H1 (cell line): ENCODE data around the gene OPALIN. TPM values are rescaled to one million over a fixed set of nuclear protein-coding genes. Genes with fewer than 3 reads are reported as not detected.

ENCODE experiments used
- CTCF ChIA-PET: fragments of 300-600 bp; sonication (Branson Sonifier 250); formaldehyde crosslinking; loops from one replicate; lab custom pipeline; 2021; ENCODE audit not compliant: partially characterized antibody; lab: Charles Lee
- POLR2A ChIA-PET: fragments of 300-600 bp; sonication (Branson Sonifier 250); formaldehyde crosslinking; loops from one replicate; lab custom pipeline; 2021; ENCODE audit warnings: inconsistent platforms; ENCODE audit not compliant: partially characterized antibody; lab: Charles Lee
- DNase-seq, 2 experiments: peaks; one replicate each; pipeline versions ENCODE4 v3.0.0 to v3.0.0-alpha.2; 2010 to 2022; ENCODE audit warnings: low spot score in 2 of 2, low read depth in 1 of 2, mixed read lengths in 1 of 2
- FAIRE-seq: peaks from 2 replicates; lab custom pipeline; 2011; peaks lifted over from hg19 to GRCh38; lab: Jason Lieb, UNC
- H2AFZ ChIP-seq: 2 replicates; pipeline ENCODE4 v1.8.1; 2012; ENCODE audit warnings: low read length, inconsistent platforms
- H2AK5ac ChIP-seq: 2 replicates; pipeline ENCODE4 v1.6.1; 2013; ENCODE audit warnings: low read depth, low read length
- H2BK120ac ChIP-seq: replicated peaks from 2 replicates; pipeline ENCODE3; 2013; ENCODE audit warnings: low read depth, low read length, inconsistent platforms
- H2BK12ac ChIP-seq: 2 replicates; pipeline ENCODE4 v1.6.1; 2013; ENCODE audit warnings: low read depth, low read length
- H2BK15ac ChIP-seq: 2 replicates; pipeline ENCODE4 v1.6.1; 2013; ENCODE audit warnings: low read length
- H2BK20ac ChIP-seq: 2 replicates; pipeline ENCODE4 v1.6.1; 2013; ENCODE audit warnings: low read length
- H2BK5ac ChIP-seq: 2 replicates; pipeline ENCODE4 v1.6.1; 2013; ENCODE audit warnings: low read depth, low read length
- H3K14ac ChIP-seq: 2 replicates; pipeline ENCODE4 v1.6.1; 2013; ENCODE audit warnings: inconsistent platforms; ENCODE audit not compliant: insufficient read length
- H3K18ac ChIP-seq: 2 replicates; pipeline ENCODE4 v1.6.1; 2013; ENCODE audit warnings: low read length; ENCODE audit errors: extremely low read depth
- H3K23ac ChIP-seq: 2 replicates; pipeline ENCODE4 v1.6.1; 2013; ENCODE audit warnings: inconsistent platforms; ENCODE audit not compliant: insufficient read length
- H3K23me2 ChIP-seq: 2 replicates; pipeline ENCODE4 v1.6.1; 2013; ENCODE audit warnings: low read depth, low read length
- H3K27ac ChIP-seq: 2 replicates; pipeline ENCODE4 v1.6.1; 2011; ENCODE audit warnings: low read depth, low read length, inconsistent platforms
- H3K27me3 ChIP-seq, 4 experiments: replicated peaks in 1 of 4; 1 replicate in 1 of 4; 2 replicates in 3 of 4; pipeline versions ENCODE4 v1.6.1 to v1.8.1; 2011 to 2013; ENCODE audit warnings: low read length in 3 of 4, mild to moderate bottlenecking in 3 of 4, inconsistent platforms in 2 of 4, mixed read lengths in 2 of 4, moderate library complexity in 1 of 4; ENCODE audit not compliant: control insufficient read depth in 3 of 4, insufficient read depth in 3 of 4; ENCODE audit errors: extremely low read depth in 1 of 4
- H3K36me3 ChIP-seq, 4 experiments: 2 replicates each; pipeline versions ENCODE4 v1.6.1 to v1.8.1; 2011 to 2013; ENCODE audit warnings: mild to moderate bottlenecking in 4 of 4, low read length in 3 of 4, moderate library complexity in 2 of 4, control low read depth in 1 of 4, inconsistent platforms in 1 of 4; ENCODE audit not compliant: insufficient read depth in 4 of 4, control insufficient read depth in 2 of 4
- H3K4ac ChIP-seq: replicated peaks from 2 replicates; pipeline ENCODE3; 2013; ENCODE audit warnings: low read length, low read depth, mixed read lengths, inconsistent platforms; ENCODE audit not compliant: insufficient read length
- H3K4me1 ChIP-seq, 4 experiments: replicated peaks in 1 of 4; 1 replicate in 1 of 4; 2 replicates in 3 of 4; pipeline versions ENCODE4 v1.6.1 to v1.8.1; 2011 to 2013; ENCODE audit warnings: low read length in 3 of 4, inconsistent platforms in 2 of 4, mixed read lengths in 1 of 4; ENCODE audit not compliant: insufficient read depth in 4 of 4, control insufficient read depth in 3 of 4
- H3K4me2 ChIP-seq, 2 experiments: 2 replicates each; pipeline versions ENCODE4 v1.6.1 to v1.8.1; 2011 to 2013; ENCODE audit warnings: low read depth in 2 of 2, low read length in 2 of 2, control low read depth in 1 of 2, inconsistent platforms in 1 of 2, mild to moderate bottlenecking in 1 of 2; ENCODE audit not compliant: insufficient read depth in 1 of 2
- H3K4me3 ChIP-seq, 4 experiments: fragments of 200-600, 300-600 bp in 1 of 4; sonication (generic), shearing (Covaris generic), sonication (Bioruptor Twin) in 1 of 4; 2 replicates each; pipeline versions ENCODE4 v1.5.1 to v1.8.1; 2011 to 2016; ENCODE audit warnings: low read length in 4 of 4, low read depth in 3 of 4, control low read depth in 2 of 4, inconsistent platforms in 2 of 4, mild to moderate bottlenecking in 2 of 4, mixed read lengths in 1 of 4, moderate library complexity in 1 of 4; ENCODE audit not compliant: insufficient read depth in 2 of 4; ENCODE audit errors: extremely low read depth in 1 of 4
- H3K56ac ChIP-seq: replicated peaks from 2 replicates; pipeline ENCODE3; 2013; ENCODE audit warnings: low read depth, mild to moderate bottlenecking, mixed read lengths, low read length, inconsistent platforms; ENCODE audit not compliant: insufficient read length
- H3K79me1 ChIP-seq: 2 replicates; pipeline ENCODE4 v1.6.1; 2013; ENCODE audit warnings: low read depth, low read length, control low read depth
- H3K79me2 ChIP-seq, 2 experiments: 2 replicates each; pipeline versions ENCODE4 v1.6.1 to v1.8.1; 2012 to 2013; ENCODE audit warnings: low read length in 2 of 2, mild to moderate bottlenecking in 2 of 2, inconsistent platforms in 1 of 2; ENCODE audit not compliant: insufficient read depth in 2 of 2, control insufficient read depth in 1 of 2
- H3K9ac ChIP-seq, 4 experiments: replicated peaks in 1 of 4; 1 replicate in 1 of 4; 2 replicates in 3 of 4; pipeline versions ENCODE4 v1.6.1 to v1.8.1; 2011 to 2013; ENCODE audit warnings: low read depth in 3 of 4, low read length in 3 of 4, control low read depth in 2 of 4, mild to moderate bottlenecking in 2 of 4, moderate library complexity in 2 of 4, inconsistent platforms in 1 of 4; ENCODE audit errors: extremely low read depth in 1 of 4
- H3K9me3 ChIP-seq, 2 experiments: 2 replicates each; pipeline versions ENCODE4 v1.6.1 to v1.8.1; 2012 to 2013; ENCODE audit warnings: mild to moderate bottlenecking in 2 of 2, moderate library complexity in 2 of 2, control low read depth in 1 of 2, inconsistent platforms in 1 of 2, low read depth in 1 of 2, low read length in 1 of 2, mixed read lengths in 1 of 2; ENCODE audit not compliant: insufficient read depth in 2 of 2
- H4K20me1 ChIP-seq, 2 experiments: replicated peaks in 1 of 2; 2 replicates each; pipeline versions ENCODE3 to v1.8.1; 2011 to 2013; ENCODE audit warnings: inconsistent platforms in 2 of 2, low read length in 2 of 2, mild to moderate bottlenecking in 1 of 2; ENCODE audit not compliant: insufficient read depth in 2 of 2, control insufficient read depth in 1 of 2
- H4K5ac ChIP-seq: 2 replicates; pipeline ENCODE4 v1.6.1; 2013; ENCODE audit warnings: low read length, low read depth, mixed read lengths, inconsistent platforms; ENCODE audit not compliant: insufficient read length
- H4K8ac ChIP-seq: 2 replicates; pipeline ENCODE4 v1.8.0; 2013; ENCODE audit warnings: mild to moderate bottlenecking, moderate library complexity, low read length, inconsistent platforms; ENCODE audit not compliant: insufficient read depth; ENCODE audit errors: extremely low read depth
- H4K91ac ChIP-seq: replicated peaks from 2 replicates; pipeline ENCODE3; 2013; ENCODE audit warnings: low read length, mixed read lengths, inconsistent platforms; ENCODE audit not compliant: insufficient read length
- CBX8 ChIP-seq: fragments of 300-800, 300-1000 bp; sonication (generic); IDR thresholded peaks from 2 replicates; pipeline ENCODE4 v1.7.1; 2016; ENCODE audit warnings: low read depth, low read length, borderline replicate concordance
- GTF2F1 ChIP-seq: IDR thresholded peaks from 2 replicates; pipeline ENCODE4 v1.6.1; 2012; ENCODE audit warnings: low read depth, low read length, improper control_type of control experiment, borderline replicate concordance
- POLR2A ChIP-seq, 2 experiments: IDR thresholded peaks; 1 replicate in 1 of 2; 2 replicates in 1 of 2; pipeline ENCODE4 v1.6.1; 2011; ENCODE audit warnings: low read depth in 2 of 2, low read length in 2 of 2, mild to moderate bottlenecking in 2 of 2; ENCODE audit errors: control extremely low read depth in 1 of 2
- RFX5 ChIP-seq: IDR thresholded peaks from 2 replicates; pipeline ENCODE4 v1.6.1; 2011; ENCODE audit warnings: low read depth, low read length, improper control_type of control experiment, borderline replicate concordance
- SP4 ChIP-seq: IDR thresholded peaks from 2 replicates; pipeline ENCODE4 v1.6.1; 2012; ENCODE audit warnings: low read length, inconsistent platforms
- TAF1 ChIP-seq: IDR thresholded peaks from 2 replicates; pipeline ENCODE4 v1.6.1; 2011; ENCODE audit warnings: mild to moderate bottlenecking, low read depth, low read length
- TBP ChIP-seq: IDR thresholded peaks from 2 replicates; pipeline ENCODE4 v1.6.1; 2011; ENCODE audit warnings: low read depth, low read length, improper control_type of control experiment
- WGBS, 2 experiments: shearing (Covaris generic) in 1 of 2; methylation state at CpG; one replicate each; pipeline versions ENCODE4 v1.1.6 to v1.1.7; 2013 to 2015; ENCODE audit warnings: low lambda C conversion rate in 2 of 2, mixed read lengths in 2 of 2, inconsistent platforms in 1 of 2, low coverage in 1 of 2, missing lambda C conversion rate in 1 of 2; ENCODE audit not compliant: insufficient replicate concordance in 2 of 2, insufficient coverage in 1 of 2, insufficient read length in 1 of 2; ENCODE audit errors: extremely low coverage in 1 of 2, missing lambda C conversion rate in 1 of 2; 5-methylcytosine and 5-hydroxymethylcytosine counted together
- polyA plus RNA-seq, 7 experiments: library from polyadenylated mRNA; depleted of rRNA in 3 of 7; stranded (reverse) in 5 of 7; unstranded in 2 of 7; fragments of >200 nt in 5 of 7; fragments of 200-250 nt in 2 of 7; gene quantifications; 1 replicate in 5 of 7; 2 replicates in 1 of 7; 4 replicates in 1 of 7; pipeline versions ENCODE4 v1.2.1 to v1.2.3, GENCODE V29; 2011 to 2013; ENCODE audit warnings: missing spikeins in 2 of 7, mixed read lengths in 2 of 7
- total RNA-seq: library from RNA; stranded (reverse); fragmentation: NEBNext Ultra II Directional; extraction: Animal tissue kit (Norgen Biotek cat#: 25700); gene quantifications from 2 replicates; pipeline ENCODE4 v1.2.1, GENCODE V29; 2021

OPALIN gene
- total and polyA plus RNA-seq, 2 of the 8 experiments (the other 6 are each of a cell fraction or from before 2014, with no cell fraction given), result 0.03 TPM; not detected in 1

DNA sequence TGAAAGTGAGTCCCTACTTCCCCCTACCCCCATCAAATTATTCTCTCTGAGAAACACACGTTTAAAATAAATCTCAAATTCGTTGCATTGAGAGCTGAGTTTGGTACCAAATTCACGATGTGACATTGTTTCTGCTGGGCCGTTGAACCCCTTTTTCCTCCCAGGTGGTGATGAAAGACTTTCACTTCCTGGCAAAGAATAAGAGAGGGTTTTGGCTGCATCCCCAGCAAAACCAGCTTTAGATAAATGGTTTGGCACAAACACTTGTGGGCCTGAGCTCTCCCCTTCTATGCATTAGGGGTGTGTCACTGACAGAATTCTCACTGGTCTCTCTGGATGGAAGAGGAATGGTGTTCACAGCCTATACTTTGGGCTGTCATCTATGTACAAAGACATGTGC, 63.3 kb downstream of the OPALIN start:
- DNase-seq (no peak), FAIRE-seq (no peak)
- H3K23ac ChIP-seq, result no peak overlapping the region
- H2BK120ac ChIP-seq, result no peak overlapping the region
- ChIA-PET CTCF (interaction anchor here (0.7 to 7.1 kb wide), 8 partner anchors 10 to 279 kb away, joined by 3 to 151 read pairs (median 4); no protein-coding TSS in a partner anchor), POLR2A (interaction anchor here (1.3 to 1.6 kb wide), 2 partner anchors 13 to 61 kb away, joined by 3 to 4 read pairs; no protein-coding TSS in a partner anchor)
- H3K4me2 ChIP-seq, result no peak overlapping the region
- no peaks in the 10 kb centered on the region; a peak in 2 of 7 replicates for H3K27me3 ChIP-seq
- no peak overlapping the region for H3K27ac ChIP-seq
- no peak overlapping the region for H3K14ac ChIP-seq
- no peak overlapping the region for H2BK20ac ChIP-seq
- 76% methylated on average over 4 of the region's 4 CpGs; no CpG with 5 or more reads in 1 of the 2 experiments for WGBS, 2 experiments
- no peak overlapping the region for H2BK5ac ChIP-seq
- H3K9ac ChIP-seq, result no peak overlapping the region
- H2BK15ac ChIP-seq, result no peak overlapping the region
- H3K4ac ChIP-seq, result no peak overlapping the region
- no peaks in the 10 kb centered on the region for H4K20me1 ChIP-seq
- no peaks in the 10 kb centered on the region for H3K23me2 ChIP-seq
- no peaks in the 10 kb centered on the region for H3K79me2 ChIP-seq
- H3K9me3 ChIP-seq, result no peaks in the 10 kb centered on the region
- no peak overlapping the region for H3K56ac ChIP-seq
- no peak overlapping the region for H2AFZ ChIP-seq
- H2AK5ac ChIP-seq, result no peak overlapping the region
- H4K5ac ChIP-seq, result no peak overlapping the region
- no peaks in the 10 kb centered on the region for H3K79me1 ChIP-seq
- no peaks in the 10 kb centered on the region for H3K36me3 ChIP-seq
- no peak overlapping the region for H3K18ac ChIP-seq
- H2BK12ac ChIP-seq, result no peak overlapping the region
- H4K8ac ChIP-seq, result no peak overlapping the region
- no peak overlapping the region for H4K91ac ChIP-seq
- H3K4me1 ChIP-seq, result no peaks in the 10 kb centered on the region
- H3K4me3 ChIP-seq, result no peak overlapping the region
- TF ChIP-seq GTF2F1 (no peak), TBP (no peak), RFX5 (no peak), CBX8 (no peak), TAF1 (no peak), POLR2A (IDR thresholded peaks at IDR 0.05; ENCODE audit: control extremely low read depth in 1 of 2, low read depth in 2 of 2, low read length in 2 of 2) (no peak), SP4 (no peak)
